Measurements from ENCODE around the gene SCLY. TPM values are rescaled to one million over a fixed set of nuclear protein-coding genes. Genes with fewer than 3 reads are reported as not detected.

Gene SCLY
- polyA plus RNA-seq, 1 of the 3 experiments (the other 2 are of a cell fraction): 20.9 TPM

DNA sequence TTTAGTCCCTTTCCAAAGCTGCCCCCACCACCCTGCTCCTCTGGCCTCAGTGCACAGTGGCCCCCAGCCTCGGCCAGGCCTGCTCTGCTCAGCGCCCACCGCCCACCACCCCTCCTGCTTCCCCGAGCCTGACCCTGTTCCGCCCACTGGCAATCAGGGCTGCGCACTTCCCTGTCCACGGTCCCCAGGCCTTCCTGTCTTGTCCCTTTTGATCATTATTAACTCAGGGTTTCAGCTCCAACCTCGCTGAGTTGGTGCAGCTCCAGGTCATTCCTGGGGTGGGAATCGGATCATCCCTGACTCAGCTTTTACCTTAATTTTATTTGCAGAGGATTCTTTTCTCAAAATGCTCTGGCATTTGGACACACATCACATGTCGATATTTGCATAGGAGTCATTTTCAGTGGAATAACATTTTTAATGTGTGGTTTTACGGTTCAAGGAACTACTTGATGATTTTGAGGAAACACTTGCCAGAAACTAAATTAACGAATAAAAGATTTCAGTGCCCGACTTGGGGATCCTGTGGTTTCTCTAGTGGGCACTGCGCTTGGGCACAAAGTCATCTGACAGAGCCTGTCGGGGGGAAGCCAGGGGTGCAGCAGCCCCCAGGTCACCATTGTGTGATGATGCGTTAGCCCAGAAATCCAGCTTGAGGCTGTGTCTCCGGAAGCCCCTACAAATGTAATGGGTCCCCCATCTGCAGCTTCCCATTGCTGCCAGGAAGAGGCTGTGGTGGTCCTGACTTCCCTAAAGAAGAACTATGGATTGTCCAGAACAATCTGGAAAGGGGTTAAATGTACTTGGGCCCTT lies 38.3 kb downstream of the SCLY start:
- Histone ChIP-seq H3K4me1 (ENCODE audit: control insufficient read depth in 1 of 2, insufficient read depth in 2 of 2, low read depth in 1 of 2, low read length in 1 of 2) (peaks cover 3 to 7% of the 10 kb centered on the region in 2 experiments; a peak in 2 of 4 replicates), H2AFZ (ENCODE audit: low read depth) (no peak overlapping the region), H3K36me3 (replicated peaks in 1 of 2; ENCODE audit: control insufficient read depth in 1 of 2, insufficient read depth in 2 of 2, low read length in 1 of 2) (no peaks in the 10 kb centered on the region), H3K27ac (ENCODE audit: low read depth in 2 of 2, low read length in 1 of 2) (no peak overlapping the region; a peak in 1 of 4 replicates), H4K20me1 (ENCODE audit: insufficient read depth) (no peaks in the 10 kb centered on the region), H3K4me3 (ENCODE audit: low read depth in 2 of 2, low read length in 1 of 2) (no peak overlapping the region), H3K9me2 (no peaks in the 10 kb centered on the region), H3F3A (replicated peaks; ENCODE audit: insufficient read depth) (no peaks in the 10 kb centered on the region), H3K9ac (no peak overlapping the region), H3K79me2 (ENCODE audit: insufficient read depth) (no peaks in the 10 kb centered on the region), H3K27me3 (ENCODE audit: insufficient read depth) (no peaks in the 10 kb centered on the region), H3K4me2 (no peak overlapping the region), H3K9me3 (no peaks in the 10 kb centered on the region)
- 91% methylated on average over 15 of the region's 17 CpGs for WGBS (ENCODE audit: low lambda C conversion rate)
- TF ChIP-seq RXRA (IDR thresholded peaks at IDR 0.05; ENCODE audit: borderline replicate concordance, low read depth): no peak
- TF ChIP-seq SMC3 (IDR thresholded peaks at IDR 0.05; ENCODE audit: low read depth, low read length): no peak
- TF ChIP-seq TAF1 (IDR thresholded peaks at IDR 0.05; ENCODE audit: borderline replicate concordance, low read depth, low read length): no peak
- no peak for TF ChIP-seq TCF12 (IDR thresholded peaks at IDR 0.05)
- no peak for TF ChIP-seq POLR2AphosphoS5 (IDR thresholded peaks at IDR 0.05; ENCODE audit: low read depth, low read length)
- TF ChIP-seq NRF1 (IDR thresholded peaks at IDR 0.05; ENCODE audit: low read depth, low read length): no peak
- no peak for TF ChIP-seq FOXJ3 (CRISPR knock-in tag; IDR thresholded peaks at IDR 0.05)
- no peak for TF ChIP-seq ELF1 (IDR thresholded peaks at IDR 0.05)
- TF ChIP-seq, protein P1, sequence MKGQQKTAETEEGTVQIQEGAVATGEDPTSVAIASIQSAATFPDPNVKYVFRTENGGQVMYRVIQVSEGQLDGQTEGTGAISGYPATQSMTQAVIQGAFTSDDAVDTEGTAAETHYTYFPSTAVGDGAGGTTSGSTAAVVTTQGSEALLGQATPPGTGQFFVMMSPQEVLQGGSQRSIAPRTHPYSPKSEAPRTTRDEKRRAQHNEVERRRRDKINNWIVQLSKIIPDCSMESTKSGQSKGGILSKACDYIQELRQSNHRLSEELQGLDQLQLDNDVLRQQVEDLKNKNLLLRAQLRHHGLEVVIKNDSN (IDR thresholded peaks at IDR 0.05; ENCODE audit: borderline replicate concordance, low read depth): no peak
- TF ChIP-seq, protein P2, sequence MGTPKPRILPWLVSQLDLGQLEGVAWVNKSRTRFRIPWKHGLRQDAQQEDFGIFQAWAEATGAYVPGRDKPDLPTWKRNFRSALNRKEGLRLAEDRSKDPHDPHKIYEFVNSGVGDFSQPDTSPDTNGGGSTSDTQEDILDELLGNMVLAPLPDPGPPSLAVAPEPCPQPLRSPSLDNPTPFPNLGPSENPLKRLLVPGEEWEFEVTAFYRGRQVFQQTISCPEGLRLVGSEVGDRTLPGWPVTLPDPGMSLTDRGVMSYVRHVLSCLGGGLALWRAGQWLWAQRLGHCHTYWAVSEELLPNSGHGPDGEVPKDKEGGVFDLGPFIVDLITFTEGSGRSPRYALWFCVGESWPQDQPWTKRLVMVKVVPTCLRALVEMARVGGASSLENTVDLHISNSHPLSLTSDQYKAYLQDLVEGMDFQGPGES (IDR thresholded peaks at IDR 0.05; ENCODE audit: low read depth, low read length): no peak
- TF ChIP-seq FOXM1 (IDR thresholded peaks at IDR 0.05; ENCODE audit: low read depth): no peak
- TF ChIP-seq MEF2A (IDR thresholded peaks at IDR 0.05; ENCODE audit: borderline replicate concordance, low read depth): no peak
- TF ChIP-seq, protein P3, sequence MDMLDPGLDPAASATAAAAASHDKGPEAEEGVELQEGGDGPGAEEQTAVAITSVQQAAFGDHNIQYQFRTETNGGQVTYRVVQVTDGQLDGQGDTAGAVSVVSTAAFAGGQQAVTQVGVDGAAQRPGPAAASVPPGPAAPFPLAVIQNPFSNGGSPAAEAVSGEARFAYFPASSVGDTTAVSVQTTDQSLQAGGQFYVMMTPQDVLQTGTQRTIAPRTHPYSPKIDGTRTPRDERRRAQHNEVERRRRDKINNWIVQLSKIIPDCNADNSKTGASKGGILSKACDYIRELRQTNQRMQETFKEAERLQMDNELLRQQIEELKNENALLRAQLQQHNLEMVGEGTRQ (IDR thresholded peaks at IDR 0.05; ENCODE audit: borderline replicate concordance, low read depth, low read length): no peak
- TF ChIP-seq, protein P4, sequence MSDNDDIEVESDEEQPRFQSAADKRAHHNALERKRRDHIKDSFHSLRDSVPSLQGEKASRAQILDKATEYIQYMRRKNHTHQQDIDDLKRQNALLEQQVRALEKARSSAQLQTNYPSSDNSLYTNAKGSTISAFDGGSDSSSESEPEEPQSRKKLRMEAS (IDR thresholded peaks at IDR 0.05; ENCODE audit: low read depth): no peak
- no peak for TF ChIP-seq EZH2phosphoT487 (IDR thresholded peaks at IDR 0.05; ENCODE audit: borderline replicate concordance, low read depth)
- TF ChIP-seq GATA2 (CRISPR knock-in tag; IDR thresholded peaks at IDR 0.05): no peak
- TF ChIP-seq RCOR1 (IDR thresholded peaks at IDR 0.05; ENCODE audit: low read length): no peak
- DNase-seq: peak; percentile 43
- CTCF ChIA-PET: interaction anchor here (0.8 to 1.0 kb wide), 4 partner anchors 9 to 587 kb away, joined by 3 read pairs; no protein-coding TSS in a partner anchor
- POLR2A ChIA-PET: interaction anchor here (1.3 kb wide), 1 partner anchor 10 kb away, joined by 4 read pairs; no protein-coding TSS in a partner anchor

All from SK-N-SH (cell line).